Effector CD8-positive, alpha-beta T cell (primary cell): ENCODE data around the gene TMEM72.
"Not testable (repeated sequence)": the region's sequence is repeated elsewhere in the genome, so short reads cannot be mapped to it uniquely, and the experiment has no call there.

Experiments used
- DNase-seq: peaks from one replicate; lab custom pipeline; 2025; lab: John Stamatoyannopoulos, UW
- total RNA-seq, 4 experiments: gene quantifications; one replicate each; lab custom pipeline; 2026; lab: John Stamatoyannopoulos, UW

TMEM72 gene
- 0 reads per million in 4 experiments for total RNA-seq

DNA sequence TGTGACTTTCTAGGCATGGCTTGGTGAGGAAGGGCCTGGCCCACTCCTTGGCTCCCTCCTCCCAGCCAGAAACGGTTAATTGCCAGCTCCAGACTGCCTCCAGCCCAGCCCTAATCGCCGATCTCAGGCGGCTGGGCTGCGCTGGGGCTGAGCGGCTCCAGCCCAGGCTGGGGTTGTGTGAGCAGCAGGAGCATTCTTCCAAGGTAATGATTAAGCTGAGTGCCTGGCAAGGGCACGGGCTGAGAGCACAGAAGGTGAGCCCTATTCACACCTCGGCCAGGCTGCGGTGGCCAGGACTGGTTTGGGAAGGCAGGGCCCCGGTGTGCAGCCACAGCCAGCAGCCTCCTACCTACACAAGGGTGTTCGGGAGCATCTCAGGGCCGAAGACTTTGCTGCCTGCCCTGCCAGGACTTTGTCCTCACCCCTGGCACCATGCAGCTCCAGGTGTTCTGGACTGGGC is at the start of gene TMEM72:
TSS of gene TMEM72 (plus strand) at position 257 of the 460 bp plus-strand sequence. CDS start at position 433, 176 bp downstream.
- DNase-seq = no peak

DNA sequence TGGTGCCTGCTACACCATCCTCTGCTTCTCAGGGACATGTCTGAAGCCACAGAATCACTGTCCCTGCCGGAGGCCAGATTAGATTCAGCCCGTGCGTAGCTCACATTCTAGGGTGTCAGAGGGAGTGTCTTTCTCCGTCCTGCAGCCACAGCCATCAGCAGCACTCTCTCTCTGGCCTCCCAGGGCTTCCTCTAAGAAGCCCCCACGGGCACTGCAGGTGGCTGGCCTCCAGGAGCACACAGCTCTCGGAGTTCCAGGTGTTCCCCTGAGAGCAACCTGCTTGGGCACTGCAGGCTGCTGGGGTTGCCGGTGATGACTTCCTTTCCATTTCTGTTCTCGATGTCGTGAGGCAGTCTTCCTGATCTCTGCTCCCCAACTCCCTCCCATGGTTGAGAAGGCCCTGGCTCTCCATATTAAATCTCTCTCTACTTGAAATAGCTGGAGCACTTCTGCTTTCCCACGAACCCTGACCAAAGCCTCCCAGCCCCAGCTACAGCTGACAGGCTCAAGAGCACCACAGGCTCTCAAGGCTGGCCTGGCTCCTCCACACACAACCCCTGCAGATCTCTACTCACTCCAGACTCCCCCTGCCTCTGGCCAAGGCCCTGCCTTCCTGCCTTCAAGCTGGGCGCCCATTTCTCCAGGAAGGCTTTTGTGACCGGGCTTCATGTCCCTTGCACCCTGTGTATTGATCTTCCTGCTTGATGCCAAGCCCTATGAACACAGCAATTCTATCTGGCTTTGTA is 49.0 kb upstream of the TMEM72 start:
- no peak for DNase-seq

DNA sequence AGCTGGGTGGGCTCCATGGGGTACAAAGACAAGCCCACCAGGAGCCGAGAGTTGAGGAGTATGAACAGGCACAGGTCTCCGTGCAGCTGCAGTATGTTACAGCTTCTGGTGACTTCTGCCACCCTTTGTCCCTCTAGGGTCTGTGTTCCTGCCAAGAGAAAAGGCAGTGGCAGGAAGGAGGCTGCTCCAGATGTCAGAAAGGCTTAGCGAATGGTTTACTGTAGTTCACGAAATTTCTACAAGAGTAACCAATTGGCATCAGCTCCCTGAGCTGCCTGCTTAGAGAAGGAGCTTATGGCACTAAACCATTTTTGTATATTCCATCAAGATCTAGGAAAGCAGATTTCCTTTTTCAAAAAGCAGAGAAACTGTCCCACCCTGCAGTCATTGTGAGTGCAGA is 48.2 kb upstream of the TMEM72 start:
- no peak for DNase-seq

DNA sequence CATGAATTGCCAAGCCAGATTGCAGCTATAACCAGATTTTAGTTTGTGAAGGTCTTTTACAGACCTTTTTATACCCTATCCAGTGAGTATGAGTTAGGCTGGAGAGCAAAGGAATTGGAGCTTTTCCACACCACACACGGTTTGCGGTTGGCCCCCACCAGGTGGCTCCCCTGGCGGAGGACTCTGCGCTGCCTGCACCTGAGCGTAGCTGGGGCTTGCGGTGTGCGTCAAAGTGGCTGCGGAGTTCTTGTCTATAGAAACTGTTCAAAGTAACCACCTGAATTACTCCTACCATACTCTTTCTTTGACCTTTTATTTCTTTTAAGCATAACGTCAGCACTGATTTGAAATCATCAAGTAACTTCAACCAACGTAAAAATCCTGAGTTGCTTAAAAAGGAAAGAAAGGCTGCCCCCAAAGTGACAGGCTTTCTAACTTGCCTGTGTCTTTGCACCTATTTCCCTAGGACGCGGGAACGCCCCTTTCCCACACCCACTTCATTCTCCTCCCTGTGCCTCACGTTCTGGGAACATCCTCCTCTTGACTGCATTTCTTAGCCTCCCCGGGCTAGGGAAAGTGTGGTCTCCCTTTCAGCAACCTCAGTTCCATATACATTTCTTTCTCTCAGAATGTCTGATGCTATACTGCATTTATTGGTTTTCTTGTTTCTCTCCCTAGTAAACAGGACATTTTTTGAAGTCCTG is 47.6 kb upstream of the TMEM72 start:
- DNase-seq = peak; percentile 4

DNA sequence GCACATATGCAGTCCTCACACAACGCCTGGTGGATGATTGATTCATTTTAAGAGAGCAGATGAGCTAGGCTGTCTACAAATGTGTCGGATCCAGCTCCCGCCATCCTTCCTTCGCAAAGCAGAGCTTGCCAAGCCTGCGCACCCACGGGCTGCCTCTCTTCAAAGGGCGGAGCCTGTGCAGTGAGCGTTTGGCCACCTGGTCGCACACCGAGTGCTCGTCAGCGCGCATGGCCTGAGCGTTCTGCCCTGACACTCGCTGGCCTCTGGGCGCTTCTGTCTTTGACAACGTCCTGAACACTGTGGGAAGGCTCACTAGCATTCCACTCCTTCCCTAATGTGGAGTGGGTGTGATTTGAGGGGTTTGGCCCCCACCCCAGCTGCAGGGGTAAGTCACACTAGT is 47.1 kb upstream of the TMEM72 start:
- DNase-seq = no peak

DNA sequence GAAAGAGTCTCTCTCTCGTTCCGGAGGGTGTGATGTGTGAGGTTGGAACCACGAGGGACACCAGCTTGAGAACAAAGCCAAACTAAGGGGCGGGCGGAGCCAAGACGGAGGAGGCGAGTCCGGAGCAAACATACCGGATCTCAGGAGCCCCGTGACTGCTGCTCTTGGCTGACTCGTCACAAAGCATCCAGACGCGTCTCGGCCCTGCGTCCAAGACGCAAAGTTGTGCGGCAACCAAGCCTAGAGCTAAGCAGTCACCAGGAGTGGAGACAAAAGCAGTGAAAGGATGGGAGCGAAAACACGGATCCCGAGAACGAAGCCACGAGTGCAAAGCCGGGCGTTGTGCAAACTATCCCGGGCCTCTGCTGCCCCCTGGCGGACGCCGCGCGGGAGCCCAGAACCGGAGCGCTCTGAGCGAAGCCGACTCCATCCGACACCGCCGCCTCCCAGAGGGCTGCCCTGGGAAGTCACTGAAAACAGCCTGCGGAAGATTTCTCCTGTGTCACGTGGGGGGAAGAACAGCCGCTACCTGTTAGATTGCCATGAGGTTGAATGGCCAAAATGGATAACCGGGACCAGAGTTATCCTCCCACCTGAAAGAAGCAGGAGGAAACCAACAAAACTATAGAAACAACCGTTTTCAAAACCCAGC is 46.4 kb upstream of the TMEM72 start:
- DNase-seq = peak; percentile 77

DNA sequence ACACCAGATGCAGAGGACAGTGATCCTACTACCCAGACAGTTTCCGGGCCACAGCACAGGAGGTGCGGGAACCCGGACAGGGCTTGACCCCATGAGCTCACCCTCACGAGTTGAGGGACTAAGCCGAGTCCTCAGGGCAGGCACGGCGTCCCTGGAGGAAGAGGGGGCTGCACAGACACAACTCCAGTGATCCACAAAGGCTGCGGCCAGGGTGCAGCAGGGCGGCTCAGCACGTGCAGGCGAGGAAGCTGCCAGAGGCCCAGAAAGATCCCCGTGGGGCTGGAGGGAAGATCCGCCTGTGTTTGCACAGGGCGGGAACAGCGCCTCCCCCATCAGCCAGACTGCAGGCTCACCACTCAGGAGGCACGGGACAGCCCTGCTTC is 45.9 kb upstream of the TMEM72 start:
- DNase-seq = no peak

DNA sequence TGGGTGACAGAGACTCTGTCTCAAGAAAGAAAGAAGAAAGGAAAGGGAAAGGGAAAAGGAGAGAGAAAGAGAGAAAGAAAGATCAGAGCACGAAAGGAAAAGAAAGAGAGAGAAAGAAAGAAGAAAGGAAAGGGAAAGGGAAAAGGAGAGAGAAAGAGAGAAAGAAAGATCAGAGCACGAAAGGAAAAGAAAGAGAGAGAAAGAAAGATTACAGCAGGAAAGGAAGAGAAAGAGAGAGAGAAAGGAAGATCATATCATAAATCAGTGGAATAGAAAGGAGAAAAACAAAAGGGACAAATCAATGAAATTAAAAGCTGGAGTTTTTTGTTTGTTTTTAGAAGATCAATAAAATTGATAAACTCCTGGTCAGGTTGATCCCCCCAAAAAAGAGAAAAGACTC is 44.8 kb upstream of the TMEM72 start:
- not testable (repeated sequence) for DNase-seq

DNA sequence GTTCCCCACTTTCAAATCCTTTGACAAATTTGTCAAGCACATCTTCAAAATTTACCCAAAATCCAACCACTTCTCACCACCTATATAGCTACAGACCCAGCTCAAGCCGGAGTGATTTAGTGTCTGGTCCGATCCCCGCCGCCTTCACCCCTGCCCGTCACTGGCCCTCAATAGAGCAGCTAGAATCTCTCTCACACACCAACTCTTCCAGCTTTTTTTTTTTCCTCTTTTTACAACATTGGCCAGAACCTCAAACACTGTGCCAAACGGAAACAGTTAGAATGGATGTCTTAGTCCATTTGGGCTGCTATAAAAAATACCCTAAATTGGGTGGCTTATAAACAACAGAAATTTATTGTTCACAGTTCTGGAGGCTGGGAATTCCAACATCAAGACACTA is 41.1 kb upstream of the TMEM72 start:
- no peak for DNase-seq

DNA sequence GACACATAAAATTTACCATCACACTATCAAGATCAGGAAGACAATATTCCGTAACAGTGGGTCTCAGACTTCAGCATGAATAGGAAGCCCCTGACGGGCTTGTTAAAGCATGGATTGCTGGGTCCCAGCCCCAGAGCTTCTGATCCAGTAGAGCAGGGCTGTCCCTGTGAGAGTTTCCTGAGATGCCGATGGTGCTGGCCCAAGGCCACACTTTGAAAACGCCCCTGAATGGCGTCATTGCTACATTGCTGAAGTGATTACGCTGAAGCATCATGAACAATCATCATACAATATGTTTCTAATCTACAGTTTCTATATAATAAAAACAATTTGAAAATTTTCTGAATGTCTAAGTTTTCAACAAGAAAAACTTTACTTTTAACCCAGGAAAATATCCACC is 38.0 kb upstream of the TMEM72 start:
- no peak for DNase-seq

DNA sequence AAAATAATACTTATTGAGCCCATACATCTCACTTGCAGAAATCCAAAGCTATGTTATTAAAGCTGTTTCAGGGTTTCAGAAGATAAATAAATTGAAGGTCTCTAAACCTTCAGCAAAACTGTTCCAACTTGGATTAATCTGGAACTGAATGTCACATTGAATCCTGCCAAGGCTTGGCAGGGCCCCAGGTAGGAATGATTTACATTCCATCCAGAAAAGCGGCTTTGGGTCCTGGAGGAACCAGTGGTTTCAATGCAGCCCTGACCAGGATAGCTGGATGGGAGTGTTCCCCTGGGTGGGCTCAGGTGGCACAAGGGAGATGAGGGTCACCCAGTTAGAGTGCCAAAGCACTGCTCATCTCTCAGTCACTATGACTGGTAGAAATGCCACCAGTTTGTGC is 37.0 kb upstream of the TMEM72 start:
- DNase-seq = no peak

DNA sequence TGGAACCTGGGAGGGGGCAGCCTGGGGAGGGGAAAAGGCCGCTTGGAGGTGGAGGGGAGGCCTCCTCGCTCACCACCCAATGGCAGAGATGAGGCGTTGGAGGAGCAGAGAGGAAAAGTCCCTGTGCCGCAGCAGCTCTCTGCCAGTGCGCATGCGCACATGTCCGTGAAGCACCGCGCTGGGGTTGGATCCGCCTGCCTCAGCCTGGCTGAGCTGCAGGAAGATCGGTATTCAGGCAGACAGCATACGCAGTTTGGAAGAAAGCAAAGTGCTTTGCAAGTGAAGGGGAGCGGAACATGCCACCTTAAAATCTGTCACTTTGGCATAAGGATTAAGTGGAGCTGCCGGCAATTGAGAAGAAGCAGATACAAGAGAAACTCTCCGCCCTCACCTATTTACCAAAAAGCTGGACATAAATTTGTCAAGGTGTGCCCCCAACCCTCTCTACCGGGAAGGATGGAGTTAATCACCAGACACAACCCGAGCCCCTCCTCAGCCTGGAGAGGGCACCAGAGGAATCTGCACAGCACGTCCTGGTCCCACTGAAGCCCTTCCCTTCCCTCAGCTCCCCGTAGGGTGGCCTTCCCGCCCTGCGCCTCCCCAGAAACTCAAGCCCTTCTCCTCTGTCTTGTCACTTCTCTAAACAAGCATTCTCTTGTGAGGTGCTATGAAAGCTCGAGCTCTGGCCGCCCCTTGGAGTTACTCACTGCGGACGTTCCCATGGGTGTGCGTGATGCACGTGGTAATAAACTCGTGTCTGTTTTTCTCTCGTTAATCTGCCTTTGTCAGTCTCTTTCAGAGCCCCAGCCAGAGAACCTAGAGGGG is 32.2 kb upstream of the TMEM72 start:
- peak; percentile 70 for DNase-seq

DNA sequence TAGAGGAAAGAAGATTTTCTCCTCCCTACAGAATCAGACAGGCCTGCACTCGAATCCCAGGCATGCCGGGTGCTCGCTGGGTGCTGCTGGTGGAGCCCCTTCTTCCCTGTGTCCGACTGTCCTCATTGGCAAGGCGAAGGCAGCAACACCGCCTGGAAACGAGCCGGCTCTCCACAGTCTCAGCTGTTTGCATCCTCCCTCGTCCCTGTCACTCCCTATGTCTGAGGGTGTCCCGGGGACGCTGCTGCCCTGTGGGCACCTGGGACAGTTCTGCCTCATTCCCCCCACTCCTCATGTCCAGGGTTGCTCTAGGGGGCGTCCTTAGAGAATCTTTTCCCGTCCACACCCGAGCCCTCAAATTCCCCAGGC is 31.6 kb upstream of the TMEM72 start:
- no peak for DNase-seq

DNA sequence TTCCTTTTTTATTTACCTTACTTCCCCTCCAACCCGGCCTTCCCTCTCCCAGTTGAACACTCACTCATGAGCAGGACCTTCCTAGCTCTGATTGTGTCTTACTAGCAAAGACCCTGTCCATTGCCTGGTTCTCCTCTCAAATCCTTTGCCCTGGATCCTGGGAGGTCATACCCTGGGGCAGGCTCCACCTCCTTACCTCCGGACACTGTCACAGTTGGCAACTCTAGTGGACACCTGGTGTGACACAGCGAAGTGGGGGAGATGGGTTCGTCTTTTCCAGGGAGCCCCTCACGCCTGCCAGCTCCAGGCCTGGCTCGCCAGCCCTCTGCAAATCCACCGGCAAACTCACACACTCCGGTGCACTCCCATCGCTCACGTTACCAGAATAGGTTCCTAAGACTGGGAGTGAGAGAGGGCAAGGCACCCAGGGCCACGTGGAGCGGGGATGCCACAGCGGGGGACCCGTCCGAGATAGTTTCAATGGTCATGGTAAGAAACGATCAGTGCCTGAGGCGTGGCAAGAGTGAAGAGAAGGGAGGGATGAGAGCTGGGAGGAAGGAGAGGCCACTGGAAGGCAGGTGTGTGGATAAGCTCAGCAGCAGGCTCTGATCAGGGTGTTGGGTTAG is 30.9 kb upstream of the TMEM72 start:
- DNase-seq = no peak

DNA sequence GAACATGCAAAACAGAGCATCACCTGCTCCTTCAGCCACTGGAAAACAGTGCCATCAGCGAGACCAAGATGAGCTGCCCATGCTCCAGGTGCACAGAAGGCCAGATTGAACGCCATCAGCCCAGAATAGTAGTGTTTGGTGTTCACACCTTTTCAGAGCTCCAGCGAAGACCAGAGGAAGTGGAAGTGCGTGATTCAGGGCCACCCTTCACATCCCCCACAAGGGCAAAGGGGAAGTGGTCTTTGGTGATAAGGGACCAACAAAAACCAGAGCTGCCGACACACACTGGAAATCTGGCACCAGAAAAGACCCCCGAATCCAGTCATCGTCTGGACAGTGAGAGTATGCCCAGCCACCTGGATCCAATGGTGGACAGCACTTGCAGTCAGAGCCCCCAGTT is 29.5 kb upstream of the TMEM72 start:
- no peak for DNase-seq

DNA sequence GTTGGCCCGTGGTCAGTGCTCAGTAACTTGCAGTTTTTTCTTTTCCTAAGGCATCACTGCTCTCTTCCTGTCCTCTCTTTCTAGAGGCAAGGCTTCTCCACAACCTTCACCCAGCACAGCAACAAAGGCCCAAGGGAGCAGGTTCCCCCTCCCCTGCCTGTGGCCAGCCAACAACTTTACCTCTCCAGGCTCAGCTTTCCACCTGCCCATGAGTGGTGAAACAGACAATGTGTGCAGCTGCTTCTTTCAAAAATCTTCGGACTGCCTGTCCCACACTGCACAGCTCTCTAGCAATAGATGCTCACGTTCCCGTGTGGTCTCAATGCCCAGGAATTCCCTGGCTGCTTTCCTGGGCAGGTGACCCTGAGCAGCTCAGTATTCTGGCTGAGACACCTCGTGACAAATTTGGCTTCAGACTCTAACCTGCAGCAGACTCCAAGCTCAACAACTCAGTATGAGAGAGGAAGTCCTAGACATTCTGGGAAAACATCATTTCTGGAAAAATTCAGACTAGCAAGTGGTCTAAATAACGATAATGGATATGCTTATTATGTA is 28.9 kb upstream of the TMEM72 start:
- no peak for DNase-seq

DNA sequence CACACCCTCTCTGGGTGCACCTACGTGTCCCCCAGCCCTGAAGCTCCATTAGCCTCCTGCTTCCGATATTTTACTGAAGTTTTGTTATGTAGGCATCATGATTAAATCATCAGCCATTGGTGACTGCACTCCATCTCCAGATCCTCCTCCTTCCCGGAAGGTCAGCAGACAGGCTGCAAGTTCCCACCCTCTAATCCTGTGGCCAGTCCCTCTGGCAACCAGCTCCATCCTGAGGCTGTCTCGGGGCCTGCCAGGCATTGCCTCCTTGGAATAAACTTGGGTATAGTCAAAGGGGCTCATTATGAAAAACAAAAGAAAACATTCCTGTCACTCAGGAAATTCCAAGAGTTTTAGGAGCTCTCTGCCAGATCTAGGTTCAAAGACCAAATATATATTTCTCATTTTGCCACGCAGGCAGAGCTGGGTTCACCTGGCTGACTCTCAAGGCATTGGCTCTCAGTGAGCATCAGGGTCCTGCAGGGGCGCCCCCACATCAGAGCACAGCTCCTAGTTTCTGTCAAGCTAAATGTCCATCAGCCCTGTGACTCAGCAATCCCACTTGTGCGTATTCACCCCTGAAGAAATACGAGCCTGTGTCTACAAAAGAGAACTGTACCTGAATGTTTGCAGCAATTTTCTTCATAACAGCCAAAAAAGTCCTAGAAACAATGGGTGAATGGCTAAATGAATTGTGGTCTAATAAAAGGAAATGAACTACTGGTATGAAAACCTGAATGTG is 27.4 kb upstream of the TMEM72 start:
- no peak for DNase-seq

DNA sequence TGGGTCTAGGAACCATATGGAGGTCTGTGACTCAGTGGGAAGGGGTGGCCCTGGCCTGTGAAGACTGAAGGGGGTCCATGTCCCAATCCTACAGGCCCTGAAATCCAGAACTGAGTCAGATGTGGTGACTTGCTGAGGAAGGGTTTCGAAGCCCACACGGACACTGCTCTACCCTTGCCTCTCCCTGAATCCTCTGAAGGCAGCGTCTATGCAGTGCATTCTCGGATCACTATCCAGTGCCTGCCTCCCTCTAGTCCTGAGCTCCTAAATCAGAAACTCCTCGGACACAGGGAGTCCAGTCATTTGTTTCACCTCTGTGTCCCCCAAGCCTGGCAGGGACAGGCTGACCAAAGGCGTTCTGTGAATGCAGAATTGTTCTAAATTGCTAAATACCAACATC is 25.4 kb upstream of the TMEM72 start:
- DNase-seq = no peak

DNA sequence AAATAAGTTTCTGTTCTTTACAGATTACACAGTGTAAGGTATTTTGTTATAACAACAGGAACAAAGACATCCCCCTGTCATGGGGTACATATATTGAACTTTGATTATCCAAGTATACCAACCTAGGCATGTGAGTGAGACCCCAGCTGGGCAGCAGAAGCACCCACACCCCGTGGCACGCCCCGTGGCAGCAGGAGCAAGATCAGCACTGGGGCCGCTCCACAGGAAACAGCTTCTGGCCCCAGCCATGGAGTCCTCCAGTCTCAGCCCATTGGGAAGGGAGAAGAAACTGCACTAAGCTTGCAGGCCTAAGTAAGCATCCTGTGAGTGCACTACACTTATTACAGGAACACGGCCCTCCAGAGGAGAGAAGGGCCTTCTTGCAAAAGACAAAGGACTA is 24.2 kb upstream of the TMEM72 start:
- no peak for DNase-seq

DNA sequence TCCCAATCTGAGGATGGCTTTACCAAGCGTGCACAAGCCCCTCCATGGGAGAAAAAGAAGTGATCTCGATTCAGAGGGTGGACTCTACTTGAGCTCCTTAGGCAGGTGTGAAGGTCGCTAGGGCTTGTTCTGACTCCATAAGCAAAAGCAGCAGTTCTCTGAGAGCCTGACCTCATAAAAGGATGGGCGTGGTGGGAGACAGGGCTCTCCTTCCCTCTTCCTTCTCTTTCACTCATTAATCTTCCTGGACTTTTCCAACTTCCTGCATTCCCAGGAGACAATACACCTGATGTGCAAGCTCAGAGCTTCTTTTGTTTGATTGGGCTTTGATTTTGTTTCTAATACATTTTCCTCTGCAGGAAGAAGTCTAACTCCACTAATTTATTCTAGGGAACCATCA is 22.3 kb upstream of the TMEM72 start:
- DNase-seq = no peak

DNA sequence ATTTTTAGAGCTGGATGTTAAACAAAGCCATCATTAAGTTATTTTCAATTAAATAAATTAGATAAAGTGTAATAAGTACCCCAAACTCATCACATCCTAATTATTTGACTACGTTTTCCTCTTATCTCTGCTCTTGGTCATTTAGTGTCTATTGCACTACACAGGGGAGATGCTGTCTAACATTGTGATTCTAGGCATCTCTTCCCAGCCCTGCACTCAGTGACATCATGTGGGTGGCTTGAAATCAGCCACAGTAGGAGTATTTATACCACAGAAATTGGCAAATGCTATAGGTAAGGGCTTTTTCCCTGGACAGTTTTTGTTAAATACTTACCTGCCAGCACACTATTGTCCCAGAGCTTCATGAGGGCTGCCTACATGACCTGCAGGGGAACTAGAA is 21.3 kb upstream of the TMEM72 start:
- no peak for DNase-seq
